ENCODE measurements around the gene PRKAB1. TPM values are rescaled to one million over a fixed set of nuclear protein-coding genes. Genes with fewer than 3 reads are reported as not detected.

The PRKAB1 gene
- total RNA-seq, 1 donor from 2014 or later, result 30.5 TPM

DNA sequence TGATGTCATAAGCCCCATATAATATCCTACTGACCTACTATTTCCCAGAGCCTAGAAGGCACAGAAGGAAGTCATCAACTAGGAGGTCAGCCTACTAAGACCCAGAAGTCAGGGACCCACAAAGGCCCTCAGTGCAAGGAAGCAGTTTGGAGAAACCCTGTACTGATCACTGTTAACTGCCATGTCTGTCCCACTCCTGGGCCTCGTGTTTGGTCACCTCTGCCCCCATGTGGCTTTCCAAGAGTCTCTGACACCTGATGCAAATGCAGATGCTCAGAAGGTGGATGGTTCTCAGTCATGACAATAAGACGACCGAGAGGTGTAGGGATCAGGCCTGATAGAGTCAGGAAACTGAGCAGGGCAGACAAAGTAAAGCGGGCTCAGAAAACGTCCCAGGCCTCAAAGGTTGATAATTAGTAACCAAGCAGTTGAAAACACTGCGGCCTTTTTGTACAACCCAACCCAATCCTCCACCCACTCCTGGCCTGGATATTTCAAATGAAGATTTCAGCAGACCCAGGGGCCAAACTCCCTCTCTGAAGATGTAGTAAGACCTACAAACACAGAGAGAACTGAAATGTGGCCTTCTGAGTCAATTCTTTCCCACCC, 23.4 kb downstream of the PRKAB1 start:
- no peak for DNase-seq (ENCODE audit: low spot score in 2 of 2, unreplicated experiment in 2 of 2)
- no peaks in the 10 kb centered on the region for H3K9me3 Mint-ChIP-seq
- no peak overlapping the region for H3K4me3 Mint-ChIP-seq
- peaks cover 9% of the 10 kb centered on the region for H3K36me3 Mint-ChIP-seq
- no peaks in the 10 kb centered on the region for H3K27me3 Mint-ChIP-seq (ENCODE audit: low read depth)
- TF ChIP-seq, protein P1, sequence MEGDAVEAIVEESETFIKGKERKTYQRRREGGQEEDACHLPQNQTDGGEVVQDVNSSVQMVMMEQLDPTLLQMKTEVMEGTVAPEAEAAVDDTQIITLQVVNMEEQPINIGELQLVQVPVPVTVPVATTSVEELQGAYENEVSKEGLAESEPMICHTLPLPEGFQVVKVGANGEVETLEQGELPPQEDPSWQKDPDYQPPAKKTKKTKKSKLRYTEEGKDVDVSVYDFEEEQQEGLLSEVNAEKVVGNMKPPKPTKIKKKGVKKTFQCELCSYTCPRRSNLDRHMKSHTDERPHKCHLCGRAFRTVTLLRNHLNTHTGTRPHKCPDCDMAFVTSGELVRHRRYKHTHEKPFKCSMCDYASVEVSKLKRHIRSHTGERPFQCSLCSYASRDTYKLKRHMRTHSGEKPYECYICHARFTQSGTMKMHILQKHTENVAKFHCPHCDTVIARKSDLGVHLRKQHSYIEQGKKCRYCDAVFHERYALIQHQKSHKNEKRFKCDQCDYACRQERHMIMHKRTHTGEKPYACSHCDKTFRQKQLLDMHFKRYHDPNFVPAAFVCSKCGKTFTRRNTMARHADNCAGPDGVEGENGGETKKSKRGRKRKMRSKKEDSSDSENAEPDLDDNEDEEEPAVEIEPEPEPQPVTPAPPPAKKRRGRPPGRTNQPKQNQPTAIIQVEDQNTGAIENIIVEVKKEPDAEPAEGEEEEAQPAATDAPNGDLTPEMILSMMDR (IDR thresholded peaks at IDR 0.05; ENCODE audit: unreplicated experiment), result no peak
- no peak overlapping the region for H3K27ac Mint-ChIP-seq
- H3K4me1 Mint-ChIP-seq, result peaks cover 18% of the 10 kb centered on the region

DNA sequence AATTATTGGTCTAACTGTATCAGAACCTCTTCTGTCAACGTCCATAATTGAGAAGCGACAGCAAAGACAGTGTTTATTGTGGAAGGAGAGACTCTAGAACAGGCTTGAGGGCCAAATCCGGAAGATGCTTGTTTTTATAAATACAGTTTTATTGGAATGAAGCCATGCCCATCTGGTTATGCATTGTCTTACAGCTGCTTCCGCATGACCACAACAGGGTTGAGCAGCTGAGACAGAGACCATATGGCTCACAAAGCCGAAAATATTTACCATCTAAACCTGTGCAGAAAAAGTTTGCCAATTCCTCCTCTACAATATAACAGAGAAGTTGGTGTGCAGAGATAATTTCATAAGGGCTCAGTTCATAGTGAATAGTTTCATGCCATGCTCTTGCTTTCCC, 24.5 kb downstream of the PRKAB1 start:
- no peak for DNase-seq (ENCODE audit: low spot score in 2 of 2, unreplicated experiment in 2 of 2)
- peak overlapping the region; percentile 77 for H3K27ac Mint-ChIP-seq
- H3K27me3 Mint-ChIP-seq (ENCODE audit: low read depth), result no peaks in the 10 kb centered on the region
- no peaks in the 10 kb centered on the region for H3K9me3 Mint-ChIP-seq
- H3K4me3 Mint-ChIP-seq, result no peak overlapping the region
- peaks cover 3% of the 10 kb centered on the region for H3K36me3 Mint-ChIP-seq
- H3K4me1 Mint-ChIP-seq, result peaks cover 18% of the 10 kb centered on the region
- TF ChIP-seq, protein P1 (IDR thresholded peaks at IDR 0.05; ENCODE audit: unreplicated experiment), result no peak

DNA sequence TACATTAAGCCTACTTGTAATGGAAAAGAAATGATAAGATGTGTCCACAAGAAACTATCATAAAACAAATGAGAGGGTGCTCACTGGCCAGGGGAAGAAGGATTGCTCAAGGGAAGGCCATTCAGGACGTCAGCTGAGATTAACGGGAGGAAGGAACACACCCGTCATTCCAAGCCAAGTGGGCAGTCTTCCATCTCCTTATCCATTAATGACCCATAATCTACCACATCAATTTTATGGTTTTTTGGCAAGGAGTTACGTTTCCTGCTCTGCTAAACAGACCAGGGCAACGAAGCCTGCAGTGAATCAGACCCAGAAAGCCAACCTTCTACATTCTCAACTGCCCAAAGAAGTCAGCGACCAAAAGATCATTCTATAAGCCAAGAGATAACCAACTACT, 25.1 kb downstream of the PRKAB1 start:
- Mint-ChIP-seq H3K9me3 (no peaks in the 10 kb centered on the region), H3K36me3 (peaks cover 1% of the 10 kb centered on the region), H3K27me3 (ENCODE audit: low read depth) (no peaks in the 10 kb centered on the region), H3K4me1 (peaks cover 18% of the 10 kb centered on the region), H3K27ac (peak overlapping the region; percentile 77), H3K4me3 (no peak overlapping the region)
- no peak for DNase-seq (ENCODE audit: low spot score in 2 of 2, unreplicated experiment in 2 of 2)
- TF ChIP-seq, protein P1 (IDR thresholded peaks at IDR 0.05; ENCODE audit: unreplicated experiment), result no peak

DNA sequence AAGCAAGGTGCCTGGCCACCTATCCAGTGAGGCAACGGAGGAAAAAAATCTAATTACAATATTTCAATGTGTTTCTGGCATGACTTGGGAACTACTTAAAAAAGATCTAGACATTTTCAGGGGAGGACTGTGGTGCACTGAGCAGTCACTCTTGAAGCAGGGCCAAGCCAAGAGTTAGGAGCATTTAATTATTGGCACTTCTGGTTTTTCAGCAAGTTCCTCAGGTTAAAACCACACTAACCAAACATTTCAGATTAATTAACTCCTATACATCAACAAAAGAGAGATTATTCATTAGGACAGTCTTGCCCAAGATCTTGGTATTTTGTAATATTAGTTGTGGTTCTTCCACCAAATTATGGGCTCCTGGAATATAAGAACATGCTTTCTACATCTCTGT, 25.6 kb downstream of the PRKAB1 start:
- Mint-ChIP-seq H3K27ac (no peak overlapping the region), H3K27me3 (ENCODE audit: low read depth) (no peaks in the 10 kb centered on the region), H3K9me3 (no peaks in the 10 kb centered on the region), H3K36me3 (peaks cover 2% of the 10 kb centered on the region), H3K4me3 (no peak overlapping the region), H3K4me1 (peaks cover 18% of the 10 kb centered on the region)
- TF ChIP-seq, protein P1 (IDR thresholded peaks at IDR 0.05; ENCODE audit: unreplicated experiment), result no peak
- no peak for DNase-seq (ENCODE audit: low spot score in 2 of 2, unreplicated experiment in 2 of 2)

DNA sequence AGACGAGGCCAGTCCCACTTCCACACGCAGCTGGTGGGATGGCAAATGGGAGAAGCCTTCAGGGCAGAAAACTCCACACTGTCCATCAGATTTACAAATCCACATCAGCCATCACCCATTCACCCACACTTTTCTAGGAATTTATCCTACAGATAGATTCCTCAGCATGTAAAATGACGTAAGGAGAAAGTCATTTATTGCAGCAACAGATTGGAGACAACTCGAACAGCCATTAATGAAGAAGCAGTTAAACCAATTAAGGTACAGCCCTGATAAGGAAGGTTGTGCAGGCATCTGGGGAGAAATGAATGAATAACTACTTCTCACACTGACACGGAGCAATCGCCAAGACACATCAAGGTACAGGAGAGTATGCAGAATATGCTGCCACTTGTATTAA, 26.2 kb downstream of the PRKAB1 start:
- H3K4me3 Mint-ChIP-seq, result no peak overlapping the region
- DNase-seq (ENCODE audit: low spot score in 2 of 2, unreplicated experiment in 2 of 2), result no peak
- no peaks in the 10 kb centered on the region for H3K27me3 Mint-ChIP-seq (ENCODE audit: low read depth)
- H3K27ac Mint-ChIP-seq, result peak overlapping the region; percentile 13
- TF ChIP-seq, protein P1 (IDR thresholded peaks at IDR 0.05; ENCODE audit: unreplicated experiment), result no peak
- peaks cover 2% of the 10 kb centered on the region for H3K36me3 Mint-ChIP-seq
- H3K9me3 Mint-ChIP-seq, result no peaks in the 10 kb centered on the region
- H3K4me1 Mint-ChIP-seq, result peaks cover 18% of the 10 kb centered on the region

DNA sequence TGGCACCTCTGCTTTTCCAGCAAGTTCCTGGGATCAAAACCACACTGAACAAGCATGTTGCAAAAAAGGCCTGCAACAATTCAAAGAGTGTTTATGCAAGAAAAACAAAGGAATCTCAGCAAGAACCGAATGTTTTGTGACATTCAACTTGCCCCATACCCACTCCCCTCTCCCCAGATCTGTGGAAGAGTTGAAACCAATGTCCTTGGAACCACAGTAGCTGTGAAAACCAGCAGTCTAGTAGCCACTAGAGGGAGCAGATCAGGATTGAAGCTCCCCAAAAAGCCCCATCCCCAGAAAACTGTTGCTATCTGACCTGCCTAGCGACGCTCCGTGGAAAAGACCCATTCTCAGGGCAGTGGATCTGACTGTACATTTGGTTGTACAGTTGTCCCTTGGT, 27.1 kb downstream of the PRKAB1 start:
- no peak for DNase-seq (ENCODE audit: low spot score in 2 of 2, unreplicated experiment in 2 of 2)
- Mint-ChIP-seq H3K4me3 (no peak overlapping the region), H3K4me1 (peaks cover 18% of the 10 kb centered on the region), H3K9me3 (no peaks in the 10 kb centered on the region), H3K27ac (no peak overlapping the region), H3K36me3 (peaks cover 5% of the 10 kb centered on the region), H3K27me3 (ENCODE audit: low read depth) (no peaks in the 10 kb centered on the region)
- TF ChIP-seq, protein P1 (IDR thresholded peaks at IDR 0.05; ENCODE audit: unreplicated experiment), result no peak
